Ovary (tissue), 3 donors: ENCODE measurements around the gene ABCC11.

Source experiments
- CTCF ChIP-seq, 3 donors: fragments of 450-650 bp in 2 of 3; fragments of 200-600 bp in 1 of 3; IDR thresholded peaks; one replicate each; pipeline versions ENCODE4 v1.5.1 to v1.8.0; 2016 to 2022; ENCODE audit warnings: antibody characterized with exemption in 3 of 3, mild to moderate bottlenecking in 1 of 3
- POLR2A ChIP-seq: fragments of 450-650 bp; IDR thresholded peaks from one replicate; pipeline ENCODE4 v1.6.1; 2017; ENCODE audit warnings: antibody characterized with exemption, mild to moderate bottlenecking, moderate library complexity
- donor health status: DM: no; HTN: no; CAD: no.

GRCh38 chr16:48220891-48221290 is 26.4 kb downstream of the ABCC11 start:
- TF ChIP-seq CTCF (IDR thresholded peaks at IDR 0.05) (no peak), POLR2A (no peak)
